NB4 (cell line): ENCODE results near the gene NDUFAF8.

Experiments used
- CTCF ChIP-seq: IDR thresholded peaks from one replicate; pipeline ENCODE4 v1.5.1; 2012; ENCODE audit warnings: low read depth, low read length
- MYC ChIP-seq: IDR thresholded peaks from 2 replicates; pipeline ENCODE4 v1.6.1; 2011; ENCODE audit warnings: low read depth, low read length
- POLR2A ChIP-seq: IDR thresholded peaks from 2 replicates; pipeline ENCODE4 v1.6.1; 2011; ENCODE audit warnings: mild to moderate bottlenecking; ENCODE audit not compliant: insufficient read length; ENCODE audit errors: extremely low read depth
- TF ChIP-seq, protein P1 (sequence below): IDR thresholded peaks from 2 replicates; pipeline ENCODE4 v1.6.1; 2011; ENCODE audit warnings: low read depth, low read length

- TF ChIP-seq CTCF: no peak
- no peak for TF ChIP-seq POLR2A
- TF ChIP-seq, protein P1, sequence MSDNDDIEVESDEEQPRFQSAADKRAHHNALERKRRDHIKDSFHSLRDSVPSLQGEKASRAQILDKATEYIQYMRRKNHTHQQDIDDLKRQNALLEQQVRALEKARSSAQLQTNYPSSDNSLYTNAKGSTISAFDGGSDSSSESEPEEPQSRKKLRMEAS: no peak
- TF ChIP-seq MYC: no peak
Measured at GRCh38 chr17:81252326-81252986, 13.3 kb downstream of the NDUFAF8 start.
